Stimulated activated CD4-positive, alpha-beta T cell treated with anti-CD3 and anti-CD28 coated beads, Interleukin-15, amount 100 ng/mL, for 1 hour (primary cell): ENCODE data around the gene PKNOX1.
"Not testable (repeated sequence)": the region's sequence is repeated elsewhere in the genome, so short reads cannot be mapped to it uniquely, and the experiment has no call there.

Experiments used
- DNase-seq, 2 donors: peaks; one replicate each; pipeline ENCODE4 v3.0.0-alpha.2; 2020; ENCODE audit warnings: low read depth in 1 of 2, low spot score in 1 of 2

Gene PKNOX1

GRCh38 chr21:42951193-42951592 lies 23.2 kb upstream of the PKNOX1 start:
- DNase-seq = not testable (repeated sequence)

- no peak for DNase-seq
Observed at GRCh38 chr21:42956824-42957630, 17.3 kb upstream of the PKNOX1 start.

GRCh38 chr21:42958122-42958521 lies 16.2 kb upstream of the PKNOX1 start:
- not testable (repeated sequence) for DNase-seq

- no peak for DNase-seq
Observed at GRCh38 chr21:42959728-42960127, 14.6 kb upstream of the PKNOX1 start.

GRCh38 chr21:42962380-42963007 lies 11.9 kb upstream of the PKNOX1 start:
- DNase-seq = no peak

GRCh38 chr21:42964086-42964485 lies 10.3 kb upstream of the PKNOX1 start:
- DNase-seq = no peak

- no peak for DNase-seq
Observed at GRCh38 chr21:42964546-42965210, 9.7 kb upstream of the PKNOX1 start.

GRCh38 chr21:42965211-42965560 lies 9.2 kb upstream of the PKNOX1 start:
- DNase-seq = no peak

GRCh38 chr21:42967616-42968015 lies 6.7 kb upstream of the PKNOX1 start:
- DNase-seq = not testable (repeated sequence)

- no peak for DNase-seq
Observed at GRCh38 chr21:42969193-42969600, 5.2 kb upstream of the PKNOX1 start.

GRCh38 chr21:42970946-42971653 lies 3.3 kb upstream of the PKNOX1 start:
- no peak for DNase-seq

- DNase-seq = no peak
Observed at GRCh38 chr21:42971897-42972275, 2.5 kb upstream of the PKNOX1 start.

- peak in 1 of 2 donors; percentile 2 for DNase-seq
Observed at GRCh38 chr21:42973309-42973990, 912 bp upstream of the PKNOX1 start.

- DNase-seq = peak in 1 of 2 donors; percentile 66
Observed at GRCh38 chr21:42974832-42975820, 764 bp downstream of the PKNOX1 start.

- DNase-seq = no peak
Observed at GRCh38 chr21:42975886-42976608, 1.7 kb downstream of the PKNOX1 start.

GRCh38 chr21:42980312-42981213 lies 6.2 kb downstream of the PKNOX1 start:
- DNase-seq = no peak

- DNase-seq = no peak
Observed at GRCh38 chr21:42981214-42981523, 6.8 kb downstream of the PKNOX1 start.

GRCh38 chr21:42981862-42982261 lies 7.5 kb downstream of the PKNOX1 start:
- DNase-seq = no peak
